ENCODE results near the gene DCD.

Gene DCD

DNA sequence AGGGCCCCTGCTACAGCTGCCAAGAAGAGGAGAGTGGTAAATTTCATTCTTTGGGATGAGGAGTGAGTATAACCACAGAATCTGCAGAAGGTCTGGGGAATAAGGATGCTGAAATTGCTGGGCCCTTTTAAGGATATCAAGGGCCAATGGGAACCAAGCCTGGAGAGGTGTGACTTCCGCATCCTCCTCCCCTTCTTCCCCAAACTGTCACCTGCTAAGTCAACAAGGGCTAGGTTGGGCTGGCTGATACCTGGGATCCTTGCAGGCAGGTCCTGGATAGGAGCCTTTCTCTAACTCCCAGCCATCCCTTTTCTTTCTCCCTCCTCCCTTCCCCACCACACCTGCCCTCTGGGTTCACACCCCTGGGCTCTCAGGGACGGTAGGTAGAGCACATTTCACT lies 13.4 kb downstream of the DCD start, which contains the start of gene LACRT:
Gene LACRT, minus strand, starts transcription at position 101 of the 400 bp plus-strand sequence. Its CDS starts 54 bp downstream, at position 47.
- no peak within 1 kb of the TSS for H3K4me3 ChIP-seq (ENCODE audit: low read depth, low read length)
- TF ChIP-seq CTCF (IDR thresholded peaks at IDR 0.05; ENCODE audit: borderline replicate concordance, insufficient read depth, low read depth, low read length), result no peak

GRCh38 chr12:54631988-54632728 lies 16.0 kb downstream of the DCD start:
- H3K4me3 ChIP-seq (ENCODE audit: low read depth, low read length), result no peak overlapping the region
- 0 out of 2 replicates have a peak, but pooled peaks have one; percentile 13 for TF ChIP-seq CTCF (IDR thresholded peaks at IDR 0.05; ENCODE audit: borderline replicate concordance, insufficient read depth, low read depth, low read length)

- TF ChIP-seq CTCF (IDR thresholded peaks at IDR 0.05; ENCODE audit: borderline replicate concordance, insufficient read depth, low read depth, low read length), result no peak
- H3K4me3 ChIP-seq (ENCODE audit: low read depth, low read length), result no peak overlapping the region
Observed at GRCh38 chr12:54631551-54631950, 16.6 kb downstream of the DCD start.

DNA sequence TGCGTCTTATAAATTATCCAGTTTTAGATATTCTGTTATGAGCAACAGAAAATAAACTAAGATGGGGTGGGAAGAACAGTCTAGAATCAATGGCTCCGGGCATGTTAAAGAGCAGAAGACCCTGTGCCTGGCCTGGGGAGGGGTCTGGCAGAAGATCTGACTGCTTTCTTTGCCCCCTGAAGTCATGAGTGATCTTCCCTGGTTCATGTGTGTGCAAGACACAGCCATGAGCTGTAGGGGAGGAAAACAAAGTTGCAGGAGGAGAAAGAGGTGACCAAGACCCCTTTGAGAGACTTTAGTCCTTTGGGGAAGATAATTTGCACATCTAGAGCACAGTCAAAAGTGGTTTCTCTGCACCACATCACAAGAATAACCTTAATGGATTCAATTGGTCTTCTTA lies 18.2 kb downstream of the DCD start:
- H3K4me3 ChIP-seq (ENCODE audit: low read depth, low read length), result no peak overlapping the region
- TF ChIP-seq CTCF (IDR thresholded peaks at IDR 0.05; ENCODE audit: borderline replicate concordance, insufficient read depth, low read depth, low read length), result no peak

- H3K4me3 ChIP-seq (ENCODE audit: low read depth, low read length), result no peak overlapping the region
- TF ChIP-seq CTCF (IDR thresholded peaks at IDR 0.05; ENCODE audit: borderline replicate concordance, insufficient read depth, low read depth, low read length), result no peak
Observed at GRCh38 chr12:54628186-54628846, 19.8 kb downstream of the DCD start.

GRCh38 chr12:54627304-54627703 lies 20.9 kb downstream of the DCD start:
- no peak for TF ChIP-seq CTCF (IDR thresholded peaks at IDR 0.05; ENCODE audit: borderline replicate concordance, insufficient read depth, low read depth, low read length)
- H3K4me3 ChIP-seq (ENCODE audit: low read depth, low read length), result no peak overlapping the region

GRCh38 chr12:54625598-54625997 lies 22.6 kb downstream of the DCD start:
- TF ChIP-seq CTCF (IDR thresholded peaks at IDR 0.05; ENCODE audit: borderline replicate concordance, insufficient read depth, low read depth, low read length), result no peak
- no peak overlapping the region for H3K4me3 ChIP-seq (ENCODE audit: low read depth, low read length)

All from GM12875 (cell line).